Neuronal stem cell (in vitro differentiated cells): ENCODE data around the gene TMEM121.
"Not testable (repeated sequence)": the region's sequence is repeated elsewhere in the genome, so short reads cannot be mapped to it uniquely, and the experiment has no call there.

ENCODE experiments used
- DNase-seq: peaks from one replicate; pipeline ENCODE4 v3.0.0-alpha.2; 2013; ENCODE audit warnings: low spot score
- H2AFZ ChIP-seq: one replicate; pipeline ENCODE4 v1.6.1; 2013; ENCODE audit warnings: mild to moderate bottlenecking, low read length, inconsistent platforms
- H2AK5ac ChIP-seq: 2 replicates; pipeline ENCODE4 v1.6.1; 2013; ENCODE audit warnings: low read depth, mild to moderate bottlenecking, inconsistent platforms, low read length, moderate library complexity, mixed read lengths
- H2BK120ac ChIP-seq: 2 replicates; pipeline ENCODE4 v1.6.1; 2013; ENCODE audit warnings: low read depth, mild to moderate bottlenecking, inconsistent platforms, low read length, moderate library complexity, mixed read lengths
- H2BK12ac ChIP-seq: one replicate; pipeline ENCODE4 v1.6.1; 2013; ENCODE audit warnings: low read length, inconsistent platforms
- H2BK15ac ChIP-seq: 2 replicates; pipeline ENCODE4 v1.6.1; 2013; ENCODE audit warnings: mild to moderate bottlenecking, low read length, inconsistent platforms, mixed read lengths
- H2BK5ac ChIP-seq: one replicate; pipeline ENCODE4 v1.6.1; 2013; ENCODE audit warnings: inconsistent platforms, mild to moderate bottlenecking, low read length, moderate library complexity
- H3K14ac ChIP-seq: one replicate; pipeline ENCODE4 v1.6.1; 2013; ENCODE audit warnings: low read length, inconsistent platforms
- H3K18ac ChIP-seq: 2 replicates; pipeline ENCODE4 v1.6.1; 2013; ENCODE audit warnings: low read length, inconsistent platforms
- H3K23ac ChIP-seq: 2 replicates; pipeline ENCODE4 v1.6.1; 2013; ENCODE audit warnings: low read depth, mild to moderate bottlenecking, mixed read lengths, low read length, inconsistent platforms; ENCODE audit not compliant: poor library complexity
- H3K27ac ChIP-seq: replicated peaks from 3 replicates; pipeline ENCODE4 v1.5.1; 2013; ENCODE audit warnings: low read length, inconsistent platforms
- H3K27me3 ChIP-seq, 3 experiments: 2 replicates each; pipeline ENCODE4 v1.6.1; 2013; ENCODE audit warnings: low read length in 3 of 3, mild to moderate bottlenecking in 2 of 3, inconsistent platforms in 1 of 3, low read depth in 1 of 3, mixed read lengths in 1 of 3, moderate library complexity in 1 of 3; ENCODE audit not compliant: control insufficient read depth in 3 of 3, insufficient read depth in 3 of 3
- H3K36me3 ChIP-seq, 2 donors: replicated peaks in 1 of 2; 2 replicates each; pipeline ENCODE4 v1.6.1; 2013; ENCODE audit warnings: low read length in 2 of 2; ENCODE audit not compliant: control insufficient read depth in 2 of 2, insufficient read depth in 2 of 2
- H3K4ac ChIP-seq: 2 replicates; pipeline ENCODE4 v1.6.1; 2013; ENCODE audit warnings: inconsistent platforms, mild to moderate bottlenecking, low read length, moderate library complexity
- H3K4me1 ChIP-seq, 2 donors: 1 replicate in 1 of 2; 2 replicates in 1 of 2; pipeline ENCODE4 v1.6.1; 2013; ENCODE audit warnings: low read length in 2 of 2, low read depth in 1 of 2; ENCODE audit not compliant: control insufficient read depth in 2 of 2, insufficient read depth in 1 of 2
- H3K4me2 ChIP-seq: one replicate; pipeline ENCODE4 v1.6.1; 2013; ENCODE audit warnings: mild to moderate bottlenecking, low read length, inconsistent platforms; ENCODE audit not compliant: insufficient read depth, poor library complexity, severe bottlenecking
- H3K4me3 ChIP-seq, 2 donors: 2 replicates each; pipeline ENCODE4 v1.5.1; 2013; ENCODE audit warnings: low read length in 2 of 2, mild to moderate bottlenecking in 2 of 2, inconsistent platforms in 1 of 2, moderate library complexity in 1 of 2
- H3K79me1 ChIP-seq: one replicate; pipeline ENCODE4 v1.6.1; 2013; ENCODE audit warnings: low read depth, mild to moderate bottlenecking, inconsistent platforms, low read length, moderate library complexity
- H3K9ac ChIP-seq: one replicate; pipeline ENCODE4 v1.6.1; 2013; ENCODE audit warnings: mild to moderate bottlenecking, low read depth, low read length, inconsistent platforms; ENCODE audit not compliant: poor library complexity
- H3K9me3 ChIP-seq, 2 donors: replicated peaks in 1 of 2; 2 replicates each; pipeline versions ENCODE3 to v1.6.1; 2013; ENCODE audit warnings: low read length in 2 of 2, mild to moderate bottlenecking in 2 of 2, inconsistent platforms in 1 of 2, low read depth in 1 of 2, mixed read lengths in 1 of 2, moderate library complexity in 1 of 2; ENCODE audit not compliant: control insufficient read depth in 2 of 2, insufficient read depth in 1 of 2
- H4K8ac ChIP-seq: one replicate; pipeline ENCODE4 v1.6.1; 2013; ENCODE audit warnings: low read depth, mild to moderate bottlenecking, inconsistent platforms, low read length, moderate library complexity
- H4K91ac ChIP-seq: one replicate; pipeline ENCODE4 v1.6.1; 2013; ENCODE audit warnings: low read length, low read depth, mild to moderate bottlenecking, inconsistent platforms; ENCODE audit not compliant: poor library complexity
- WGBS, 2 donors: extraction: QIAGEN DNeasy Blood & Tissue Kit; methylation state at CpG; one replicate each; pipeline ENCODE4 v1.1.7; 2013; ENCODE audit warnings: missing lambda C conversion rate in 2 of 2, mixed read lengths in 1 of 2; ENCODE audit not compliant: insufficient read length in 2 of 2, insufficient replicate concordance in 1 of 2; ENCODE audit errors: extremely low coverage in 2 of 2; 5-methylcytosine and 5-hydroxymethylcytosine counted together

TMEM121 gene

GRCh38 chr14:105570482-105570881 lies 44.1 kb downstream of the TMEM121 start:
- 100% methylated on average over 1 of the region's 1 CpG for WGBS, 2 donors
- H3K18ac ChIP-seq, result no peak overlapping the region
- H2AFZ ChIP-seq, result no peak overlapping the region
- H3K27ac ChIP-seq, result no peak overlapping the region
- no peak overlapping the region for H4K8ac ChIP-seq
- H2BK15ac ChIP-seq, result no peak overlapping the region
- no peak overlapping the region for H2BK12ac ChIP-seq
- H3K9ac ChIP-seq, result no peak overlapping the region
- H3K23ac ChIP-seq, result peak overlapping the region; percentile 1
- DNase-seq, result no peak
- no peaks in the 10 kb centered on the region for H3K27me3 ChIP-seq
- H2BK5ac ChIP-seq, result no peak overlapping the region
- peaks cover 0 to 3% of the 10 kb centered on the region in 2 donors for H3K36me3 ChIP-seq
- H3K4me3 ChIP-seq, result peak overlapping the region in 1 of 2 donors; percentile 44
- H3K79me1 ChIP-seq, result peaks cover 4% of the 10 kb centered on the region
- H2AK5ac ChIP-seq, result no peak overlapping the region
- no peak overlapping the region for H2BK120ac ChIP-seq
- peaks cover 0 to 23% of the 10 kb centered on the region in 2 donors for H3K9me3 ChIP-seq
- no peak overlapping the region for H4K91ac ChIP-seq
- H3K4me1 ChIP-seq, result no peaks in the 10 kb centered on the region
- H3K14ac ChIP-seq, result no peak overlapping the region
- no peak overlapping the region for H3K4me2 ChIP-seq
- H3K4ac ChIP-seq, result no peak overlapping the region

- not testable (repeated sequence) for H3K4ac ChIP-seq, H2AFZ ChIP-seq, H3K18ac ChIP-seq, H4K91ac ChIP-seq, H3K4me1 ChIP-seq, H2BK15ac ChIP-seq, H3K4me2 ChIP-seq, H3K14ac ChIP-seq, DNase-seq, H3K4me3 ChIP-seq, H2AK5ac ChIP-seq, H3K36me3 ChIP-seq, H2BK12ac ChIP-seq, H3K23ac ChIP-seq, H3K27ac ChIP-seq, H4K8ac ChIP-seq, H3K79me1 ChIP-seq, H2BK5ac ChIP-seq, H3K27me3 ChIP-seq, H3K9ac ChIP-seq, H2BK120ac ChIP-seq
- H3K9me3 ChIP-seq, result peaks cover 0 to 23% of the 10 kb centered on the region in 2 donors
- WGBS, 2 donors, result no CpG with 5 or more reads among the region's 21 CpGs
Measured at GRCh38 chr14:105571181-105571951, 45.0 kb downstream of the TMEM121 start.

GRCh38 chr14:105572063-105572462 lies 45.7 kb downstream of the TMEM121 start:
- no CpG with 5 or more reads among the region's 15 CpGs for WGBS, 2 donors
- H2BK5ac ChIP-seq, H2BK12ac ChIP-seq, H4K8ac ChIP-seq, H3K36me3 ChIP-seq, H4K91ac ChIP-seq, H3K4me2 ChIP-seq, H3K4me3 ChIP-seq, H2AK5ac ChIP-seq, H3K9ac ChIP-seq, H2BK120ac ChIP-seq, H3K27ac ChIP-seq, H2AFZ ChIP-seq, H2BK15ac ChIP-seq, DNase-seq, H3K79me1 ChIP-seq, H3K18ac ChIP-seq, H3K27me3 ChIP-seq, H3K14ac ChIP-seq, H3K4me1 ChIP-seq, H3K4ac ChIP-seq, H3K23ac ChIP-seq: not testable (repeated sequence)
- H3K9me3 ChIP-seq, result peaks cover 0 to 23% of the 10 kb centered on the region in 2 donors

- H3K14ac ChIP-seq, H3K4ac ChIP-seq, H2BK15ac ChIP-seq, H4K91ac ChIP-seq, H3K18ac ChIP-seq, H2BK5ac ChIP-seq, H3K27ac ChIP-seq, DNase-seq, H3K27me3 ChIP-seq, H4K8ac ChIP-seq, H3K36me3 ChIP-seq, H3K79me1 ChIP-seq, H2AK5ac ChIP-seq, H2BK120ac ChIP-seq, H3K23ac ChIP-seq, H3K4me3 ChIP-seq, H2AFZ ChIP-seq, H3K4me2 ChIP-seq, H3K9ac ChIP-seq, H3K4me1 ChIP-seq, H2BK12ac ChIP-seq: not testable (repeated sequence)
- no CpG with 5 or more reads among the region's 15 CpGs for WGBS, 2 donors
- peaks cover 0 to 23% of the 10 kb centered on the region in 2 donors for H3K9me3 ChIP-seq
Measured at GRCh38 chr14:105573841-105574240, 47.5 kb downstream of the TMEM121 start.
